GM19240 (cell line): ENCODE results near the gene HIVEP1.
A peak's percentile ranks its signal among the peaks of the same experiment; 100 is the strongest.
"Not testable (repeated sequence)": the region's sequence is repeated elsewhere in the genome, so short reads cannot be mapped to it uniquely, and the experiment has no call there.

Experiments used
- DNase-seq: peaks from one replicate; pipeline ENCODE4 v3.0.0; 2011; ENCODE audit warnings: low spot score; ENCODE audit not compliant: insufficient read length

HIVEP1 gene

GRCh38 chr6:12083302-12083701 is 71.2 kb downstream of the HIVEP1 start:
- DNase-seq, result no peak

- no peak for DNase-seq
Measured at GRCh38 chr6:12083763-12084162, 71.7 kb downstream of the HIVEP1 start.

- no peak for DNase-seq
Measured at GRCh38 chr6:12084681-12085080, 72.6 kb downstream of the HIVEP1 start.

DNA sequence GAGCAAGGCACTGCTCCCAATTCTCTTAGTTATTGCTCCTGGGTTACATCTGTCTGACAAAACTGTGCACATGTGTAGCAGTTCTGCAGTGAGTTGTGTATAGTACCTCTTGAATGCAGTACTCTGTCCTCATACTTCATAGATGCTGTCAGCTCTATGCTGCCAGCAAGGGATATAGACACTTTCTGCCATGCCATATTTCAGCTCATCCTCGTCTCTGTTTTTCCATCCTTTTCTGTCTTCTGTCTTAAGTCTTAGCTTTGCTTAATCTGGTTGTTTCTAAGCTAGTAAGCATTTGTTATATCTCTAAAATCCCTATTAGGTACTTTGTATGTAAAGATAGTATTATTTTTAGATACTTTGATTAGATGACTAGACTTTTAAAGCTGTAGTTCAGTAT is 76.4 kb downstream of the HIVEP1 start:
- DNase-seq, result no peak

- no peak for DNase-seq
Measured at GRCh38 chr6:12090714-12091113, 78.6 kb downstream of the HIVEP1 start.

- DNase-seq, result no peak
Measured at GRCh38 chr6:12092762-12093161, 80.7 kb downstream of the HIVEP1 start.

DNA sequence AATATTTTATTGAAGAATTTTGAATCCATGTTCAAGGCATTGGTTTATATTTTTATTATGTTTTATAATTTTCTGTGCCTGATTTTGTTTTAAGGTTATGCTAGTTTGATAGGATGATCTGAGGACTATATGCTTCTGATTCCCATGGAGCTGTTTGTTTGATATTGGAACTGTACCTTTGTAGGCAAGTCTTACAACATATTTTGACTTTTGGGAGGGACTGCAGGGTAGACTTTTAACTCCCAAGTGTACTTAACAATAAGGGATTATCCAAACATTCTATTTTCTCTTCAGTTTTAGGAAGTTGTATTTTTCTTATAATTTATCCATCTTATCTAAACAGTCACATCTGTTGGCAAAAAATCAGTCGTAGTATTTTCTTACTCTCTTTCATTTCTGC is 82.6 kb downstream of the HIVEP1 start:
- no peak for DNase-seq

DNA sequence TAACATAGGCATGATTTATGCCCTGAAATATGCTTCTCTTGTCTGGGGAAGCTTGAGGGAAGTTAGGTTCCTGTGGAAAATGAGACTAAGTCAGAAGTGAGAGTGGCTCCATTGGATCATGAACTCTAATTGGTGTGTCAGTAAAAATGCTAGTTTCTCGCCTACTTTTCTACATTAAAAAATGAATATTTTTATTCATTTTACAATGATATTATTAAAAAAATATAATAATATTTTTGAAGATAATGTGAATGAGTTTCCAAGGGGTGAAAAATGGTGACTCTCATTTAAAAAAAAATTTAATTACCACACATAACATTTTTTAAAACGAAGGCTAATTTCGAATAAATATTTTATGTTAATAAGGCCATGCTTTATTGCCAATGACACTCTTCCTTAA is 84.2 kb downstream of the HIVEP1 start:
- DNase-seq, result no peak

GRCh38 chr6:12097791-12098190 is 85.7 kb downstream of the HIVEP1 start:
- no peak for DNase-seq

DNA sequence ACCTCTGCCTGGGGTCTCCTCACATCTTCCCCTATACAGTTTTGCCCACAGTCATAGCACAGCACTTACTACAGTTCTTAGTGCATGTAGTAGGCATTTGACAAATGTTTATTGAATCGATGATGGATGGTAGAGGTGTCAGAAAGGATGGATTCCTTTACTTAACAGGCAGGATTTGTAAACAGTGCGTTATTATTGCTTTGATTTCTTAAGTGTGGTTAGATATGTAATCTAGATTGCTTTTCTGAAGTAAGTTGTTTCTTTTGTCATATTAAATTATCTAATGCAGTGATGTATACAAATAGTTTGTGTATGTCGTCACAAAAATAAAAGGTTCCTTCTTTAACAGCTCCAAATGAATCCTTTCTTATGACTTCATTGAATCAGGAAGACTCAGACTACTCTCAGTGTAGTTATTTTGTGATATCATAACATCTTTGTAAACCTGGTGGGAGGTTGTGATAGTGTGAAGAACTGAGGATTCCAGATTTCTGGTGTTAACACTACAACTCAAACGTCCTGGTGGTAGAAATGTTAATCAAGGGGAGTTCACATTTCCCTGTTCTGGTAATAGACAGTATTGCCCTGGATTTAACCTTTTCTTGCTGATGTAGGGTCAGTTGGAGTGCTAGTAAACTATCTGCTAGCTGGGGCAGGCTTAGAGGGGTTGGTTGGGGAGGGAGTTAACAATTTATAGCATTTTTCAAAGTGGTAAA is 87.7 kb downstream of the HIVEP1 start:
- DNase-seq, result no peak

DNA sequence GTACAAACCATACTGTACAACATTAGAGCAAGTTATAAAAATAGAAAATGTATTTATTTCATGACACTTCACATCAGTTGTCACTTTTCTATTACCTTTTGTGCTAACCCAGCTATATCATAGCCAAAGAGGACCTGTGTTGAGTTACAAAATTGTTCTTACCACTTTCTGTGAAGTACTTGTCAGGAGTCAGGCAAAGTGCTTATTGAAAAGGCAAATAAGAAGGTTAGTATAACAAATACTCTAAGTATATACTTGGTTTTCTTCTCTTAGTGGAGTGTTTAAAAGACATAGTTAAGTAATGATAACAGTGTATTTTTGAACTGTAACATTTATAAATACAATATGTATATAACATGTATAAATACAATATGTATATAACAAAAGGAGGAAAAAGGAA is 88.9 kb downstream of the HIVEP1 start:
- DNase-seq, result no peak

- no peak for DNase-seq
Measured at GRCh38 chr6:12101653-12102312, 89.7 kb downstream of the HIVEP1 start.

GRCh38 chr6:12102350-12102749 is 90.2 kb downstream of the HIVEP1 start:
- no peak for DNase-seq

GRCh38 chr6:12103158-12103557 is 91.0 kb downstream of the HIVEP1 start:
- no peak for DNase-seq

DNA sequence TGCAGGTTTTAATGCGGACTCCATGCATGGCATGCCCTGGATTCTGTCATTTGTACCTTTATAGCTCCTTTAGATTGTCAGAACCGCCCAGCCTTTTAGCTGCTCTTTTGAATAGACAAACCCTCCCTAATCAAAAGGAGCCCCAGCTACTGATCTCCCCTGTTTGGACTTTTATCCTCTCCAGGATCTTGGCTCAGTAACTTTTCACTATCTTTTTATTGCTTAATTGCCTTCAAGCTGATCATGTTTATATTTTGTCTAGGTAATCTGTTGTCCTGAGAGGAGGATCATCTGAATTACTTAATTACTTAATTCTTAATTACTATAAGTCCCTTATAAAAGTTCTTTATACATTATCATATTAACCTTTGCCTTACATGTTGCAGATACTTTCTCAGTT is 93.2 kb downstream of the HIVEP1 start:
- no peak for DNase-seq

GRCh38 chr6:12108376-12108775 is 96.3 kb downstream of the HIVEP1 start:
- DNase-seq, result not testable (repeated sequence)

GRCh38 chr6:12110523-12111362 is 98.6 kb downstream of the HIVEP1 start:
- DNase-seq, result no peak

GRCh38 chr6:12111363-12111670 is 99.2 kb downstream of the HIVEP1 start:
- DNase-seq, result no peak

GRCh38 chr6:12112540-12113189 is 100.6 kb downstream of the HIVEP1 start:
- DNase-seq, result no peak

DNA sequence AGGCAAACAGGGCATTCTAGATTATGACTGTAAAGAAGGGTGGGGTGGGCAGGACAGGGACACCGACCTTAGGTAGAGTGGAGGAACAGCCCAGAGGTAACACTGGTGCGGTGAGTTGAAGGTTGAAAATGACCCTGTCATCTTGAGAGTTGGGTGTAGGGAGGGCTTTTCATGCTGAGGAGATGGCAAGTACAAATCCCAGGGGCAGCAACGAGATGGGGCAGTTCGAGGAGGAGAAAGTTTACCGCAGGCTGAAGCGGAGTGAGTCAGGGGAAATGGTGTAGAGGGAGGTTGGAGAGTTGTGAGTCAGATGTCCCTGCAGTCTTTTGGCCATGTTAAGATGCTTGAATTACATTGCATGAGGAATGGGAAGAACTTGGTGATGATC is 101.1 kb downstream of the HIVEP1 start:
- DNase-seq, result peak; percentile 34

- peak; percentile 9 for DNase-seq
Measured at GRCh38 chr6:12114055-12114503, 102.0 kb downstream of the HIVEP1 start.

- no peak for DNase-seq
Measured at GRCh38 chr6:12115001-12115400, 102.9 kb downstream of the HIVEP1 start.
